ENCODE measurements around the gene GJC1.

Gene GJC1

GRCh38 chr17:44754276-44754675 lies 75.8 kb downstream of the GJC1 start:
- TF ChIP-seq RARB (CRISPR knock-in tag; IDR thresholded peaks at IDR 0.05) (no peak), ZNF565 (CRISPR knock-in tag; conservative IDR thresholded peaks at IDR 0.05; ENCODE audit: low read depth) (no peak), BACH2 (CRISPR knock-in tag; IDR thresholded peaks at IDR 0.05; ENCODE audit: borderline replicate concordance) (no peak), ISL1 (CRISPR knock-in tag; IDR thresholded peaks at IDR 0.05) (no peak), ZNF8 (CRISPR knock-in tag; IDR thresholded peaks at IDR 0.05) (no peak), PPARA (CRISPR knock-in tag; IDR thresholded peaks at IDR 0.05; ENCODE audit: borderline replicate concordance) (no peak), GLIS3 (CRISPR knock-in tag; IDR thresholded peaks at IDR 0.05) (no peak), PATZ1 (CRISPR knock-in tag; IDR thresholded peaks at IDR 0.05; ENCODE audit: borderline replicate concordance) (no peak), OSR1 (CRISPR knock-in tag; IDR thresholded peaks at IDR 0.05) (no peak), CSDC2 (CRISPR knock-in tag; IDR thresholded peaks at IDR 0.05) (no peak), SNAI2 (CRISPR knock-in tag; IDR thresholded peaks at IDR 0.05) (no peak), POU6F1 (CRISPR knock-in tag; IDR thresholded peaks at IDR 0.05; ENCODE audit: borderline replicate concordance, low read depth) (no peak), ARNTL (CRISPR knock-in tag; IDR thresholded peaks at IDR 0.05; ENCODE audit: borderline replicate concordance, low read depth) (no peak), CSRNP3 (CRISPR knock-in tag; IDR thresholded peaks at IDR 0.05) (no peak), TCF4 (CRISPR knock-in tag; IDR thresholded peaks at IDR 0.05; ENCODE audit: borderline replicate concordance) (no peak), CREB5 (CRISPR knock-in tag; IDR thresholded peaks at IDR 0.05; ENCODE audit: low read depth) (no peak), ZNF70 (CRISPR knock-in tag; IDR thresholded peaks at IDR 0.05) (no peak), TOX (CRISPR knock-in tag; IDR thresholded peaks at IDR 0.05; ENCODE audit: borderline replicate concordance) (no peak)
- no peak for ATAC-seq

- ATAC-seq, result no peak
- TF ChIP-seq ISL1 (CRISPR knock-in tag; IDR thresholded peaks at IDR 0.05) (no peak), PPARA (CRISPR knock-in tag; IDR thresholded peaks at IDR 0.05; ENCODE audit: borderline replicate concordance) (no peak), TSHZ2 (CRISPR knock-in tag; IDR thresholded peaks at IDR 0.05) (no peak), ZC3H10 (CRISPR knock-in tag; IDR thresholded peaks at IDR 0.05) (no peak), ZFP3 (CRISPR knock-in tag; IDR thresholded peaks at IDR 0.05) (no peak), ZNF70 (CRISPR knock-in tag; IDR thresholded peaks at IDR 0.05) (no peak), RARB (CRISPR knock-in tag; IDR thresholded peaks at IDR 0.05) (no peak), CSRNP3 (CRISPR knock-in tag; IDR thresholded peaks at IDR 0.05) (no peak), ESRRG (CRISPR knock-in tag; IDR thresholded peaks at IDR 0.05) (no peak), ZNF8 (CRISPR knock-in tag; IDR thresholded peaks at IDR 0.05) (no peak), BACH2 (CRISPR knock-in tag; IDR thresholded peaks at IDR 0.05; ENCODE audit: borderline replicate concordance) (no peak), GLIS3 (CRISPR knock-in tag; IDR thresholded peaks at IDR 0.05) (no peak), OSR1 (CRISPR knock-in tag; IDR thresholded peaks at IDR 0.05) (no peak), TOX (CRISPR knock-in tag; IDR thresholded peaks at IDR 0.05; ENCODE audit: borderline replicate concordance) (no peak), CREB5 (CRISPR knock-in tag; IDR thresholded peaks at IDR 0.05; ENCODE audit: low read depth) (no peak), ZNF565 (CRISPR knock-in tag; conservative IDR thresholded peaks at IDR 0.05; ENCODE audit: low read depth) (no peak)
Observed at GRCh38 chr17:44752953-44753861, 76.9 kb downstream of the GJC1 start.

All from SK-N-SH treated with all-trans-retinoic acid at 6 μM for 48 hours (cell line).